PC-9 (cell line): ENCODE measurements around the gene SIK2. TPM values are rescaled to one million over a fixed set of nuclear protein-coding genes. Genes with fewer than 3 reads are reported as not detected.

Experiments used
- BruUV-seq: library from RNA; stranded (reverse); fragments of 400-500 nt; replicated peaks from 2 replicates; lab custom pipeline; 2021; lab: Mats Ljungman, UMichigan
- CTCF ChIA-PET: fragments of 300-600 bp; sonication (Branson Sonifier 250); formaldehyde crosslinking; loops from one replicate; lab custom pipeline; 2022; ENCODE audit warnings: antibody characterized with exemption; lab: Charles Lee
- POLR2A ChIA-PET: fragments of 300-600 bp; sonication (Branson Sonifier 250); formaldehyde crosslinking; loops from one replicate; lab custom pipeline; 2022; ENCODE audit warnings: antibody characterized with exemption; ENCODE audit not compliant: unreplicated experiment; lab: Charles Lee
- DNase-seq, 2 experiments: peaks; one replicate each; pipeline versions ENCODE4 v3.0.0 to v3.0.0-alpha.2; 2015 to 2022; ENCODE audit warnings: mixed read lengths in 1 of 2
- H2AFZ ChIP-seq: fragments of 200-600 bp; sonication (generic); 2 replicates; pipeline ENCODE4 v1.8.1; 2017; ENCODE audit warnings: antibody characterized with exemption
- H3F3A ChIP-seq: fragments of 200-600 bp; sonication (generic); 2 replicates; pipeline ENCODE4 v1.8.1; 2017; ENCODE audit warnings: antibody characterized with exemption, mild to moderate bottlenecking, low read depth; ENCODE audit not compliant: insufficient read depth
- H3K27ac ChIP-seq: fragments of 200-600 bp; sonication (generic); 2 replicates; pipeline ENCODE4 v1.6.1; 2016; ENCODE audit warnings: mixed run types
- H3K27me3 ChIP-seq: fragments of 200-600 bp; sonication (generic); 2 replicates; pipeline ENCODE4 v1.6.1; 2016; ENCODE audit warnings: low read depth, mixed run types; ENCODE audit not compliant: insufficient read depth
- H3K36me3 ChIP-seq: fragments of 200-600 bp; sonication (generic); 2 replicates; pipeline ENCODE4 v1.6.1; 2016; ENCODE audit warnings: low read depth, mixed run types
- H3K4me1 ChIP-seq: fragments of 200-600 bp; sonication (generic); replicated peaks from 2 replicates; pipeline ENCODE4 v1.6.1; 2016; ENCODE audit warnings: mixed run types; ENCODE audit not compliant: insufficient read depth
- H3K4me2 ChIP-seq: fragments of 200-600 bp; sonication (generic); 2 replicates; pipeline ENCODE4 v1.6.1; 2017; ENCODE audit warnings: mixed run types
- H3K4me3 ChIP-seq: fragments of 200-600 bp; sonication (generic); 2 replicates; pipeline ENCODE4 v1.6.1; 2016; ENCODE audit warnings: mixed run types
- H3K79me2 ChIP-seq: fragments of 200-600 bp; sonication (generic); 2 replicates; pipeline ENCODE4 v1.6.1; 2017; ENCODE audit warnings: low read depth, mixed run types
- H3K9me2 ChIP-seq: fragments of 200-600 bp; sonication (generic); 2 replicates; pipeline ENCODE4 v1.8.1; 2017; ENCODE audit warnings: mild to moderate bottlenecking; ENCODE audit not compliant: insufficient read depth
- H3K9me3 ChIP-seq: fragments of 200-600 bp; sonication (generic); 2 replicates; pipeline ENCODE4 v1.8.1; 2016; ENCODE audit warnings: low read depth; ENCODE audit not compliant: insufficient read depth
- H4K20me1 ChIP-seq: fragments of 200-600 bp; sonication (generic); 2 replicates; pipeline ENCODE4 v1.8.1; 2017; ENCODE audit not compliant: insufficient read depth
- CTCF ChIP-seq: fragments of 200-600 bp; sonication (generic); conservative IDR thresholded peaks from 2 replicates; pipeline ENCODE4 v1.6.1; 2017; ENCODE audit warnings: mixed run types, antibody characterized with exemption, mild to moderate bottlenecking, moderate library complexity
- EZH2 ChIP-seq: fragments of 200-600 bp; sonication (generic); IDR thresholded peaks from 2 replicates; pipeline ENCODE4 v1.8.0; 2017; ENCODE audit warnings: antibody characterized with exemption, low read depth
- intact Hi-C: fragments of 100-400 bp; cut with micrococcal nuclease; formaldehyde crosslinking; loops from one replicate; pipeline ENCODE4 v1.10.0; 2022; ENCODE audit not compliant: unreplicated experiment
- total RNA-seq: library from RNA; stranded (reverse); gene quantifications from 2 replicates; pipeline ENCODE4 v1.2.3, GENCODE V29; 2021

The SIK2 gene
- total RNA-seq, 1 experiment from 2014 or later = 16.2 TPM

GRCh38 chr11:111582881-111583280 lies 19.4 kb upstream of the SIK2 start:
- no peaks in the 10 kb centered on the region for H3K9me3 ChIP-seq
- TF ChIP-seq EZH2 (no peak), CTCF (no peak)
- H2AFZ ChIP-seq = no peak overlapping the region
- no peaks in the 10 kb centered on the region for H3F3A ChIP-seq
- intact Hi-C loops = no loop called here
- DNase-seq = no peak
- BruUV-seq = no TSS peak
- H3K4me3 ChIP-seq = no peak overlapping the region
- H4K20me1 ChIP-seq = no peaks in the 10 kb centered on the region
- POLR2A ChIA-PET = interaction anchor here (0.6 kb wide), 1 partner anchor 120 kb away, joined by 3 read pairs; no protein-coding TSS in a partner anchor
- 0 out of 2 replicates have a peak, but pooled peaks cover 3% of the 10 kb centered on the region for H3K9me2 ChIP-seq
- H3K79me2 ChIP-seq = no peaks in the 10 kb centered on the region
- CTCF ChIA-PET = no interaction called here
- H3K4me1 ChIP-seq = no peaks in the 10 kb centered on the region
- no peaks in the 10 kb centered on the region for H3K36me3 ChIP-seq
- no peak overlapping the region for H3K27ac ChIP-seq
- no peak overlapping the region for H3K4me2 ChIP-seq
- H3K27me3 ChIP-seq = no peaks in the 10 kb centered on the region

GRCh38 chr11:111585371-111585770 lies 16.9 kb upstream of the SIK2 start:
- POLR2A ChIA-PET = no interaction called here
- DNase-seq = no peak
- no peak overlapping the region for H3K4me3 ChIP-seq
- no peaks in the 10 kb centered on the region for H3K27me3 ChIP-seq
- H3K27ac ChIP-seq = no peak overlapping the region
- no peaks in the 10 kb centered on the region for H4K20me1 ChIP-seq
- intact Hi-C loops = loop anchor here (5.0 kb wide), 3 partner anchors 133 to 257 kb away; no protein-coding TSS in a partner anchor
- no peaks in the 10 kb centered on the region for H3K9me2 ChIP-seq
- no peaks in the 10 kb centered on the region for H3K9me3 ChIP-seq
- no peaks in the 10 kb centered on the region for H3K36me3 ChIP-seq
- TF ChIP-seq EZH2 = no peak
- no peak for TF ChIP-seq CTCF
- H3K79me2 ChIP-seq = no peaks in the 10 kb centered on the region
- no peaks in the 10 kb centered on the region for H3F3A ChIP-seq
- no TSS peak for BruUV-seq
- H3K4me1 ChIP-seq = no peaks in the 10 kb centered on the region
- no peak overlapping the region for H2AFZ ChIP-seq
- no peak overlapping the region for H3K4me2 ChIP-seq
- CTCF ChIA-PET = no interaction called here

- Histone ChIP-seq H2AFZ (no peak overlapping the region), H3K4me2 (no peak overlapping the region), H3K9me3 (no peaks in the 10 kb centered on the region), H4K20me1 (no peaks in the 10 kb centered on the region), H3K36me3 (no peaks in the 10 kb centered on the region), H3K4me3 (no peak overlapping the region), H3K4me1 (no peaks in the 10 kb centered on the region), H3K27me3 (no peaks in the 10 kb centered on the region), H3K9me2 (no peaks in the 10 kb centered on the region), H3F3A (no peaks in the 10 kb centered on the region), H3K27ac (no peak overlapping the region), H3K79me2 (no peaks in the 10 kb centered on the region)
- peak; percentile 21 to 56 for DNase-seq
- intact Hi-C loops = loop anchor here (5.0 kb wide), 3 partner anchors 134 to 256 kb away; no protein-coding TSS in a partner anchor
- ChIA-PET POLR2A (no interaction called here), CTCF (interaction anchor here (0.7 to 1.0 kb wide), 2 partner anchors 265 to 491 kb away, joined by 3 read pairs; no protein-coding TSS in a partner anchor)
- TF ChIP-seq CTCF (peak; percentile 85), EZH2 (no peak)
- BruUV-seq = no TSS peak
Observed at GRCh38 chr11:111586388-111586831, 15.8 kb upstream of the SIK2 start.
